Testis (tissue), 2 donors: ENCODE results near the gene STRAP.

Experiments used
- CTCF ChIP-seq, 3 experiments: fragments of 450-650 bp in 2 of 3; fragments of 200-600 bp in 1 of 3; sonication (generic) in 1 of 3; IDR thresholded peaks; one replicate each; pipeline ENCODE4 v1.5.1; 2016 to 2019; ENCODE audit warnings: antibody characterized with exemption in 3 of 3, mild to moderate bottlenecking in 2 of 3, moderate library complexity in 1 of 3
- POLR2A ChIP-seq: fragments of 450-650 bp; IDR thresholded peaks from one replicate; pipeline ENCODE4 v1.6.1; 2017; ENCODE audit warnings: antibody characterized with exemption, mild to moderate bottlenecking, moderate library complexity

GRCh38 chr12:15936751-15937150 is 54.6 kb downstream of the STRAP start:
- no peak for TF ChIP-seq CTCF (IDR thresholded peaks at IDR 0.05)
- no peak for TF ChIP-seq POLR2A
